ENCODE measurements around the gene TBKBP1. TPM values are rescaled to one million over a fixed set of nuclear protein-coding genes. Genes with fewer than 3 reads are reported as not detected.

Gene TBKBP1
- 4.6 and 5.5 TPM in 2 replicates for total RNA-seq (ENCODE audit: low replicate concordance)

DNA sequence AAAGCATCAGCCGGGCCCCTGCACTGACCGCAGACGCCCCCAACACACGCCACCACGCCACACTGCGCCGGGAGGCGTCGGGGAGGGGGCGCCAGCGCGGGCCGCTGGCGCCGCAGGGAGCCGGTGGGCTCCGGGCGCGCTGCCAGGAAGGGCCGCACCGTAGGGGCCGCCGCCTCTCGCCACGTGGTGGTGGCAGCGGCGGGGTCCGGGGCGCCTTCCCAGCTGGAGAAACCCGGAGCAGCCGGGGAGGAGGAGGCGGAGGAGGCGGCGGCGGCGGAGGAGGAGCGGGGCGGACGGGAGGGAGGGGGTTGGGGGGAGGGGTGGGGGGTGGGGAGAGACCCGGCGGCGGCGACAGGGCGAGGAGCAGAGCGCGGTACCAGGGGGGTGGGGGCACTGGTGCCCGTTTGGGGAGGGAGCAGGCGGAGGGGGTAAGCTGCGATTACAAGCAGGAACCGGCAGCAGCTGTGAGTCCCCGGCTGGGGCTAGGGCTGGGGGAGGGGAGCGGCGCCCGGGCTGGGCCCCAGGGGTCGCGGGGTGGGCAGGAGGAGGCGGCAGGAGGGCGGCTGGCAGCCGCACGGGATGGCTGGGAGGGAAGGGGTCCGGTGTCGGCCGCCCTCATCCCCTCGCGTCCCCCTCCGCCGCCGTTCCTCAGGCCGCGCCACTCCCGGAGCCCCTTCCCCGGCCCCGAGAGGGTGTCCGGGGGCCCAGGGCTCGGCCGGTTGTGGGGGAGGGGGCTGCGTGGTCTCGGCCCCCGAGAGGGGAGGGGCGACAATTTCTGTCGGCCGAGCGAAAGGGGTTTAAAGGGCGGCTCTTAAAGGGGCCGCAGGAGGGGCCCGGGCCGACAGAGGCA is at the start of gene TBKBP1:
Gene TBKBP1 (plus strand): TSS at position 431 of the 850 bp plus-strand sequence. CDS start 1,952 bp downstream, outside the sequence.

GRCh38 chr17:47649153-47649971 is 44.6 kb upstream of the TBKBP1 start, which contains the start of gene KPNB1:
TSS of gene KPNB1 (plus strand) at chr17:47649919. CDS start at chr17:47650245, 326 bp downstream.

DNA sequence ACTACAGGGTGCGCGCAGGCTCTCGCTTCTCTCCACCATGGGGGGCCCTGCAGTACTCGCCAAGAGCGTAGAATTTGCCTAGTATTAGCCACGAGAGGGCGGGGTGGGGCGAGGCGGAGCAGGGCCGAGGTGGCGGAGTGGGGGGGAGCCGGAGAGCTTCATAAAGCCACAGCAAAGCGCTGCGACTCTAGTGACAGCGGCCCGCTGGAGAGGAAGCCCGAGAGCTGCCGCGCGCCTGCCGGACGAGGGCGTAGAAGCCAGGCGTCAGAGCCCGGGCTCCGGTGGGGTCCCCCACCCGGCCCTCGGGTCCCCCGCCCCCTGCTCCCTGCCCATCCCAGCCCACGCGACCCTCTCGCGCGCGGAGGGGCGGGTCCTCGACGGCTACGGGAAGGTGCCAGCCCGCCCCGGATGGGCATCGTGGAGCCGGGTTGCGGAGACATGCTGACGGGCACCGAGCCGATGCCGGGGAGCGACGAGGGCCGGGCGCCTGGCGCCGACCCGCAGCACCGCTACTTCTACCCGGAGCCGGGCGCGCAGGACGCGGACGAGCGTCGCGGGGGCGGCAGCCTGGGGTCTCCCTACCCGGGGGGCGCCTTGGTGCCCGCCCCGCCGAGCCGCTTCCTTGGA is 39.2 kb downstream of the TBKBP1 start, which contains the start of gene TBX21:
Gene TBX21 (plus strand): TSS at position 190 of the 627 bp plus-strand sequence. CDS start 219 bp downstream, at position 409.

Other genes with a start within 250 kb of the TBKBP1 start
- gene NPEPPS, start 163.1 kb upstream of the TBKBP1 start, total RNA-seq (ENCODE audit: low replicate concordance): 65.4 and 129 TPM in 2 replicates
- 187 and 246 TPM in 2 replicates for gene KPNB1, start 44.2 kb upstream of the TBKBP1 start, total RNA-seq (ENCODE audit: low replicate concordance)
- not detected in 2 replicates for gene TBX21, start 39.1 kb downstream of the TBKBP1 start, total RNA-seq (ENCODE audit: low replicate concordance)
- 7.3 and 10.1 TPM in 2 replicates for gene OSBPL7, start 127.6 kb downstream of the TBKBP1 start, total RNA-seq (ENCODE audit: low replicate concordance)
- 16.1 and 21.3 TPM in 2 replicates for gene MRPL10, start 137.4 kb downstream of the TBKBP1 start, total RNA-seq (ENCODE audit: low replicate concordance)
- gene LRRC46, start 137.5 kb downstream of the TBKBP1 start, total RNA-seq (ENCODE audit: low replicate concordance): 0.08 TPM in 1 of 2 replicates, not detected in the other
- gene SCRN2, start 147.1 kb downstream of the TBKBP1 start, total RNA-seq (ENCODE audit: low replicate concordance): 44.1 and 47.4 TPM in 2 replicates
- 0.08 and 0.12 TPM in 2 replicates for gene SP6, start 157.0 kb downstream of the TBKBP1 start, total RNA-seq (ENCODE audit: low replicate concordance)
- gene SP2, start 202.1 kb downstream of the TBKBP1 start, total RNA-seq (ENCODE audit: low replicate concordance): 0.23 and 0.35 TPM in 2 replicates
- gene PNPO, start 247.4 kb downstream of the TBKBP1 start, total RNA-seq (ENCODE audit: low replicate concordance): 20.4 and 34.2 TPM in 2 replicates

All from smooth muscle cell of the coronary artery (primary cell).